ENCODE data around the gene SEMA6D.

SEMA6D gene

DNA sequence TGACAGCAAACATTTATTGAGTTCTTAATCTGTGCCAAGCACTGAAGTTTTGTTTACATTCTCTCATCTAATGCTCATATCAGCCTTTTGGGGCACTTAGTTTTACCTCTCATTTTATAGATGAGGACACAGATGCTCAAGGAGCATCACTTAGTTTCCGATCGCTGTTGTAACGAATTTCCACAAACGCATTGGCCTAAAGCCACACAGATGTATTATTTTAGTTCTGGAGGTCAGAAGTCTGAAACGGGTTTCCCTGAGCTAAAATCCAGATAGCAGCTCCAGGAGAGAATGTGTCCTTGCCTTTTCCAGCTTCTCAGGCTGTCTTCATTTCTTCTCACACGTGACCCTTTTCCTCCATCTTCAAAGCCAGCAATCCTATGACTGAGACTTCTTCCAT lies 11.1 kb downstream of the SEMA6D start:
- H3K4me3 ChIP-seq (ENCODE audit: low read length): no peak overlapping the region
- H3K36me3 ChIP-seq (ENCODE audit: control insufficient read depth, low read length): no peaks in the 10 kb centered on the region
- no peaks in the 10 kb centered on the region for H3K9me3 ChIP-seq (ENCODE audit: control insufficient read depth, insufficient read depth, low read length)
- no peaks in the 10 kb centered on the region for H3K9me2 ChIP-seq (replicated peaks; ENCODE audit: control insufficient read depth, low read length)
- H3F3A ChIP-seq (ENCODE audit: control insufficient read depth, insufficient read depth): no peaks in the 10 kb centered on the region
- H4K20me1 ChIP-seq (ENCODE audit: control insufficient read depth, insufficient read depth, low read depth, low read length): no peaks in the 10 kb centered on the region
- no peaks in the 10 kb centered on the region for H3K4me1 ChIP-seq (ENCODE audit: control insufficient read depth, low read length)
- no peak for TF ChIP-seq EZH2phosphoT487 (IDR thresholded peaks at IDR 0.05; ENCODE audit: borderline replicate concordance, low read length)
- TF ChIP-seq, protein P1, sequence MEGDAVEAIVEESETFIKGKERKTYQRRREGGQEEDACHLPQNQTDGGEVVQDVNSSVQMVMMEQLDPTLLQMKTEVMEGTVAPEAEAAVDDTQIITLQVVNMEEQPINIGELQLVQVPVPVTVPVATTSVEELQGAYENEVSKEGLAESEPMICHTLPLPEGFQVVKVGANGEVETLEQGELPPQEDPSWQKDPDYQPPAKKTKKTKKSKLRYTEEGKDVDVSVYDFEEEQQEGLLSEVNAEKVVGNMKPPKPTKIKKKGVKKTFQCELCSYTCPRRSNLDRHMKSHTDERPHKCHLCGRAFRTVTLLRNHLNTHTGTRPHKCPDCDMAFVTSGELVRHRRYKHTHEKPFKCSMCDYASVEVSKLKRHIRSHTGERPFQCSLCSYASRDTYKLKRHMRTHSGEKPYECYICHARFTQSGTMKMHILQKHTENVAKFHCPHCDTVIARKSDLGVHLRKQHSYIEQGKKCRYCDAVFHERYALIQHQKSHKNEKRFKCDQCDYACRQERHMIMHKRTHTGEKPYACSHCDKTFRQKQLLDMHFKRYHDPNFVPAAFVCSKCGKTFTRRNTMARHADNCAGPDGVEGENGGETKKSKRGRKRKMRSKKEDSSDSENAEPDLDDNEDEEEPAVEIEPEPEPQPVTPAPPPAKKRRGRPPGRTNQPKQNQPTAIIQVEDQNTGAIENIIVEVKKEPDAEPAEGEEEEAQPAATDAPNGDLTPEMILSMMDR (IDR thresholded peaks at IDR 0.05; ENCODE audit: low read depth, low read length, poor library complexity, severe bottlenecking): no peak
- H3K27ac ChIP-seq (ENCODE audit: low read depth, low read length): no peak overlapping the region
- H3K27me3 ChIP-seq (ENCODE audit: control insufficient read depth, low read length): no peaks in the 10 kb centered on the region
- no peak overlapping the region for H3K4me2 ChIP-seq (ENCODE audit: low read length)
- H3K79me2 ChIP-seq (ENCODE audit: control insufficient read depth, low read length): no peaks in the 10 kb centered on the region

DNA sequence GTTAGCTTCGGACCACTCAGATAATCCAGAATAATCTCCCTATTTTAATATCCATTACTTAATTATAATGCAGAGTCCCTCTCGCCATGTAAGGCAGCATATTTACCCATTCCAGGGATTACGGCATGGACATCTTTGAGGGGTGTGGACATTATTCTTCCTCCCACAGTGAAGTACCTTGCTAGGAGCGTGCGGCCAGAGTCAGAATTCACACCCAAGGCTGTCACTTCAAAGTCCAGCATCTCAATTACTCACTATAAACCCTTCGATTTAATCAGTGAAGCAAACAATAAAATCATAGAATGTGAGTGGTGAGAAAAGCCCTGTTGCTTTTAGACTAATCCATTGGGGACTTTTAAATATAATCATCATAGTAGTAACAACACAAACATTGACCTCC lies 11.6 kb downstream of the SEMA6D start:
- Histone ChIP-seq H3K79me2 (ENCODE audit: control insufficient read depth, low read length) (no peaks in the 10 kb centered on the region), H3K9me3 (ENCODE audit: control insufficient read depth, insufficient read depth, low read length) (no peaks in the 10 kb centered on the region), H3K4me2 (ENCODE audit: low read length) (no peak overlapping the region), H3K27ac (ENCODE audit: low read depth, low read length) (no peak overlapping the region), H3K4me1 (ENCODE audit: control insufficient read depth, low read length) (no peaks in the 10 kb centered on the region), H3F3A (ENCODE audit: control insufficient read depth, insufficient read depth) (no peaks in the 10 kb centered on the region), H3K4me3 (ENCODE audit: low read length) (no peak overlapping the region), H3K36me3 (ENCODE audit: control insufficient read depth, low read length) (no peaks in the 10 kb centered on the region), H4K20me1 (ENCODE audit: control insufficient read depth, insufficient read depth, low read depth, low read length) (no peaks in the 10 kb centered on the region), H3K9me2 (replicated peaks; ENCODE audit: control insufficient read depth, low read length) (no peaks in the 10 kb centered on the region), H3K27me3 (ENCODE audit: control insufficient read depth, low read length) (no peaks in the 10 kb centered on the region)
- no peak for TF ChIP-seq EZH2phosphoT487 (IDR thresholded peaks at IDR 0.05; ENCODE audit: borderline replicate concordance, low read length)
- TF ChIP-seq, protein P1 (IDR thresholded peaks at IDR 0.05; ENCODE audit: low read depth, low read length, poor library complexity, severe bottlenecking): no peak

DNA sequence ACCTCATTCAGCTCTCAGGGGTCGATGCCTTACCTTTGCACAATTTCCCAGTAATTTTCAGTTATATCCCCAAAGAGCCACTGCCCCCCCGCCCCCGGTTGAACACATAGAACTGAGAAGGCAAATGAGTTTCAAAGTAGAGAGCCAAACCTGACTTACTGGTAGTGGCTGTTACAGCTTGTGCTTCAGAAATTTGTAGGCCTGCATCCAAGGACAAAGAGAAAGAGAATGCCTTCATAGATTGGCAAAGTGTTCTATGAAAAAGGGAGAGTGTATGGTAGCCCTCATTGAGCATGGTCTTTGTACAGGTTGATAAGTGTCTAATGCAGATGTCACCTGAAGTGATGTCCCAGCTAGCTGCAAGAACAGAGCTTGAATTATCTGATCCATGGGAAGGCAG lies 13.9 kb downstream of the SEMA6D start:
- Histone ChIP-seq H3K9me3 (ENCODE audit: control insufficient read depth, insufficient read depth, low read length) (no peaks in the 10 kb centered on the region), H3K4me3 (ENCODE audit: low read length) (no peak overlapping the region), H3F3A (ENCODE audit: control insufficient read depth, insufficient read depth) (no peaks in the 10 kb centered on the region), H3K4me1 (ENCODE audit: control insufficient read depth, low read length) (no peaks in the 10 kb centered on the region), H3K4me2 (ENCODE audit: low read length) (no peak overlapping the region), H3K9me2 (replicated peaks; ENCODE audit: control insufficient read depth, low read length) (no peaks in the 10 kb centered on the region), H3K36me3 (ENCODE audit: control insufficient read depth, low read length) (no peaks in the 10 kb centered on the region), H4K20me1 (ENCODE audit: control insufficient read depth, insufficient read depth, low read depth, low read length) (no peaks in the 10 kb centered on the region), H3K27me3 (ENCODE audit: control insufficient read depth, low read length) (no peaks in the 10 kb centered on the region), H3K27ac (ENCODE audit: low read depth, low read length) (no peak overlapping the region), H3K79me2 (ENCODE audit: control insufficient read depth, low read length) (no peaks in the 10 kb centered on the region)
- TF ChIP-seq, protein P1 (IDR thresholded peaks at IDR 0.05; ENCODE audit: low read depth, low read length, poor library complexity, severe bottlenecking): no peak
- no peak for TF ChIP-seq EZH2phosphoT487 (IDR thresholded peaks at IDR 0.05; ENCODE audit: borderline replicate concordance, low read length)

DNA sequence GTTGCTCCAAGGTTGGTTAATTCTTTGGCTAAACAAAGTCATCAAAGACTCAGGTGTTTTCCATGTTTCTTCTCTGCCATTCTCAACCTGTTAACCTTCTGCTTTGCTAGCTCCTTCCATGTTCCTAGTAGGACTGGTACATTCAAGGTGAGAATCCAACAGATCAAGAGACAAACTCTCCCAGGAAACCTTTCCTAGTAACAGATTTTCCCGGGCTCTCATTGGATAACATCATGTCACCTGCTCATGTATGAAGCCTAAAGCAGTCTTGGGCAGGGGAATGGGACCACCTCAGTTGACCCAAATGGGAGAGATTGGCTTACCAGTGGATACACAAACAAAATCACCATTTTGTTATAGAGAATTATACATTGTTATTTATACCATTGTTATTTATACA lies 14.9 kb downstream of the SEMA6D start:
- Histone ChIP-seq H3K4me2 (ENCODE audit: low read length) (no peak overlapping the region), H3K4me3 (ENCODE audit: low read length) (no peak overlapping the region), H3K9me2 (replicated peaks; ENCODE audit: control insufficient read depth, low read length) (no peaks in the 10 kb centered on the region), H3K79me2 (ENCODE audit: control insufficient read depth, low read length) (no peaks in the 10 kb centered on the region), H3K4me1 (ENCODE audit: control insufficient read depth, low read length) (no peaks in the 10 kb centered on the region), H3F3A (ENCODE audit: control insufficient read depth, insufficient read depth) (no peaks in the 10 kb centered on the region), H3K27me3 (ENCODE audit: control insufficient read depth, low read length) (no peaks in the 10 kb centered on the region), H3K36me3 (ENCODE audit: control insufficient read depth, low read length) (no peaks in the 10 kb centered on the region), H3K27ac (ENCODE audit: low read depth, low read length) (no peak overlapping the region), H3K9me3 (ENCODE audit: control insufficient read depth, insufficient read depth, low read length) (no peaks in the 10 kb centered on the region), H4K20me1 (ENCODE audit: control insufficient read depth, insufficient read depth, low read depth, low read length) (no peaks in the 10 kb centered on the region)
- no peak for TF ChIP-seq EZH2phosphoT487 (IDR thresholded peaks at IDR 0.05; ENCODE audit: borderline replicate concordance, low read length)
- TF ChIP-seq, protein P1 (IDR thresholded peaks at IDR 0.05; ENCODE audit: low read depth, low read length, poor library complexity, severe bottlenecking): no peak
